DOHH2 (cell line): Measurements from ENCODE around the gene ACACB.
"Not testable (repeated sequence)": the region's sequence is repeated elsewhere in the genome, so short reads cannot be mapped to it uniquely, and the experiment has no call there.

Source experiments
- H3F3A ChIP-seq: fragments of 200-600 bp; sonication (generic), shearing (Covaris generic); 2 replicates; pipeline ENCODE4 v1.6.0; 2016; ENCODE audit warnings: antibody characterized with exemption, mild to moderate bottlenecking; ENCODE audit not compliant: control insufficient read depth, insufficient read depth
- H3K27ac ChIP-seq: fragments of 200-600 bp; sonication (generic); 2 replicates; pipeline ENCODE4 v1.5.1; 2014; ENCODE audit warnings: low read depth, mild to moderate bottlenecking, low read length, moderate library complexity
- H3K27me3 ChIP-seq: fragments of 200-600 bp; sonication (generic); 2 replicates; pipeline ENCODE4 v1.6.1; 2014; ENCODE audit warnings: mild to moderate bottlenecking, low read length, mixed read lengths; ENCODE audit not compliant: control insufficient read depth
- H3K36me3 ChIP-seq: fragments of 200-600 bp; sonication (generic); 2 replicates; pipeline ENCODE4 v1.6.1; 2014; ENCODE audit warnings: mild to moderate bottlenecking, low read length, moderate library complexity, mixed read lengths; ENCODE audit not compliant: control insufficient read depth
- H3K4me1 ChIP-seq: fragments of 200-600 bp; sonication (generic); 2 replicates; pipeline ENCODE4 v1.6.1; 2014; ENCODE audit warnings: mild to moderate bottlenecking, low read length, mixed read lengths; ENCODE audit not compliant: control insufficient read depth
- H3K4me2 ChIP-seq: fragments of 200-600 bp; sonication (generic); 2 replicates; pipeline ENCODE4 v1.6.0; 2014; ENCODE audit warnings: mild to moderate bottlenecking, low read length, moderate library complexity
- H3K4me3 ChIP-seq: fragments of 200-600 bp; sonication (generic); 2 replicates; pipeline ENCODE4 v1.5.1; 2014; ENCODE audit warnings: mild to moderate bottlenecking, low read length, mixed read lengths
- H3K79me2 ChIP-seq: fragments of 200-600 bp; sonication (generic); 2 replicates; pipeline ENCODE4 v1.6.1; 2014; ENCODE audit warnings: mild to moderate bottlenecking, low read length, mixed read lengths; ENCODE audit not compliant: control insufficient read depth
- H3K9me2 ChIP-seq: fragments of 200-600 bp; sonication (generic); replicated peaks from 2 replicates; pipeline ENCODE4 v1.6.1; 2014; ENCODE audit warnings: mild to moderate bottlenecking, low read length, mixed read lengths; ENCODE audit not compliant: control insufficient read depth
- H3K9me3 ChIP-seq: fragments of 200-600 bp; sonication (generic); 2 replicates; pipeline ENCODE4 v1.6.1; 2014; ENCODE audit warnings: antibody characterized with exemption, low read length, mixed read lengths; ENCODE audit not compliant: control insufficient read depth, insufficient read depth
- H4K20me1 ChIP-seq: fragments of 200-600 bp; sonication (generic); 2 replicates; pipeline ENCODE4 v1.6.0; 2014; ENCODE audit warnings: low read depth, mild to moderate bottlenecking, antibody characterized with exemption, low read length, moderate library complexity; ENCODE audit not compliant: control insufficient read depth, insufficient read depth
- CTCF ChIP-seq: fragments of 200-600 bp; sonication (generic); IDR thresholded peaks from one replicate; pipeline ENCODE4 v1.5.1; 2014; ENCODE audit warnings: antibody characterized with exemption, mild to moderate bottlenecking, low read depth, low read length; ENCODE audit not compliant: poor library complexity, severe bottlenecking
- EZH2phosphoT487 ChIP-seq: fragments of 200-600 bp; sonication (generic); IDR thresholded peaks from 2 replicates; pipeline ENCODE4 v1.6.1; 2017; ENCODE audit warnings: borderline replicate concordance, mild to moderate bottlenecking, antibody characterized with exemption, low read length, moderate library complexity, mixed read lengths

ACACB gene

GRCh38 chr12:109170324-109170723 lies 53.9 kb downstream of the ACACB start:
- H3K9me2 ChIP-seq, result no peaks in the 10 kb centered on the region
- H3K27me3 ChIP-seq, result no peaks in the 10 kb centered on the region
- H3K4me1 ChIP-seq, result no peaks in the 10 kb centered on the region
- no peak overlapping the region for H3K4me2 ChIP-seq
- H3K79me2 ChIP-seq, result no peaks in the 10 kb centered on the region
- no peak for TF ChIP-seq EZH2phosphoT487
- no peak for TF ChIP-seq CTCF
- no peaks in the 10 kb centered on the region for H3K36me3 ChIP-seq
- H4K20me1 ChIP-seq, result no peaks in the 10 kb centered on the region
- no peaks in the 10 kb centered on the region for H3F3A ChIP-seq
- H3K4me3 ChIP-seq, result no peak overlapping the region
- H3K27ac ChIP-seq, result no peak overlapping the region
- no peaks in the 10 kb centered on the region for H3K9me3 ChIP-seq

GRCh38 chr12:109172787-109173186 lies 56.4 kb downstream of the ACACB start:
- H3K4me3 ChIP-seq, H3K27ac ChIP-seq, H3K9me2 ChIP-seq, H3F3A ChIP-seq, H3K4me1 ChIP-seq, H3K79me2 ChIP-seq, H3K9me3 ChIP-seq, H3K27me3 ChIP-seq, H3K36me3 ChIP-seq, H4K20me1 ChIP-seq, H3K4me2 ChIP-seq: not testable (repeated sequence)

GRCh38 chr12:109173443-109174240 lies 57.3 kb downstream of the ACACB start:
- Histone ChIP-seq H3K9me2 (no peaks in the 10 kb centered on the region), H3K4me2 (no peak overlapping the region), H3F3A (no peaks in the 10 kb centered on the region), H3K4me1 (no peaks in the 10 kb centered on the region), H3K27ac (no peak overlapping the region), H3K79me2 (no peaks in the 10 kb centered on the region), H4K20me1 (no peaks in the 10 kb centered on the region), H3K27me3 (no peaks in the 10 kb centered on the region), H3K4me3 (no peak overlapping the region), H3K9me3 (no peaks in the 10 kb centered on the region), H3K36me3 (no peaks in the 10 kb centered on the region)
- TF ChIP-seq CTCF, result no peak
- no peak for TF ChIP-seq EZH2phosphoT487

GRCh38 chr12:109174468-109174867 lies 58.1 kb downstream of the ACACB start:
- Histone ChIP-seq H3K27ac (no peak overlapping the region), H3K79me2 (no peaks in the 10 kb centered on the region)
- no peak for TF ChIP-seq CTCF
- TF ChIP-seq EZH2phosphoT487, result no peak

More at GRCh38 chr12:109174468-109174867, 58.1 kb downstream of the ACACB start:
- H3K36me3 ChIP-seq, result no peaks in the 10 kb centered on the region
- H3K4me2 ChIP-seq, result no peak overlapping the region
- no peaks in the 10 kb centered on the region for H3K9me3 ChIP-seq
- no peaks in the 10 kb centered on the region for H3K27me3 ChIP-seq
- no peaks in the 10 kb centered on the region for H4K20me1 ChIP-seq
- H3K4me3 ChIP-seq, result no peak overlapping the region
- H3F3A ChIP-seq, result no peaks in the 10 kb centered on the region
- no peaks in the 10 kb centered on the region for H3K9me2 ChIP-seq
- no peaks in the 10 kb centered on the region for H3K4me1 ChIP-seq
